NCI-H460 (cell line): Measurements from ENCODE around the gene CREG2. TPM values are rescaled to one million over a fixed set of nuclear protein-coding genes. Genes with fewer than 3 reads are reported as not detected.
"Not testable (repeated sequence)": the region's sequence is repeated elsewhere in the genome, so short reads cannot be mapped to it uniquely, and the experiment has no call there.

Source experiments
- DNase-seq: peaks from one replicate; pipeline ENCODE4 v3.0.0-alpha.2; 2016; ENCODE audit warnings: low read depth; ENCODE audit errors: extremely low read depth
- total RNA-seq: library from RNA; depleted of rRNA; stranded (reverse); fragments of >200 nt; shearing (Covaris generic); gene quantifications from 2 replicates; pipeline ENCODE4 v1.2.3, GENCODE V29; 2014

Gene CREG2
- total RNA-seq, 1 experiment from 2014 or later, result 0.10 TPM

- DNase-seq, result no peak
Measured at GRCh38 chr2:101349893-101350662, 37.2 kb downstream of the CREG2 start.

GRCh38 chr2:101348883-101349282 lies 38.4 kb downstream of the CREG2 start:
- DNase-seq, result no peak

GRCh38 chr2:101346909-101347308 lies 40.4 kb downstream of the CREG2 start:
- no peak for DNase-seq

- no peak for DNase-seq
Measured at GRCh38 chr2:101344137-101344536, 43.2 kb downstream of the CREG2 start.

GRCh38 chr2:101342625-101343008 lies 44.7 kb downstream of the CREG2 start:
- no peak for DNase-seq

- DNase-seq, result peak; percentile 66
Measured at GRCh38 chr2:101341901-101342624, 45.2 kb downstream of the CREG2 start.

- DNase-seq, result no peak
Measured at GRCh38 chr2:101341421-101341820, 45.9 kb downstream of the CREG2 start.

- no peak for DNase-seq
Measured at GRCh38 chr2:101340141-101340551, 47.2 kb downstream of the CREG2 start.

- no peak for DNase-seq
Measured at GRCh38 chr2:101339266-101339880, 47.9 kb downstream of the CREG2 start.

- no peak for DNase-seq
Measured at GRCh38 chr2:101337877-101338276, 49.4 kb downstream of the CREG2 start.

GRCh38 chr2:101332885-101333766 lies 54.2 kb downstream of the CREG2 start:
- DNase-seq, result no peak

GRCh38 chr2:101331202-101331601 lies 56.1 kb downstream of the CREG2 start:
- no peak for DNase-seq

GRCh38 chr2:101330253-101330933 lies 56.9 kb downstream of the CREG2 start:
- DNase-seq, result no peak

- no peak for DNase-seq
Measured at GRCh38 chr2:101329026-101329425, 58.3 kb downstream of the CREG2 start.

GRCh38 chr2:101328474-101329007 lies 58.8 kb downstream of the CREG2 start:
- no peak for DNase-seq

GRCh38 chr2:101327863-101328394 lies 59.4 kb downstream of the CREG2 start:
- DNase-seq, result no peak

- no peak for DNase-seq
Measured at GRCh38 chr2:101325425-101325824, 61.9 kb downstream of the CREG2 start.

GRCh38 chr2:101316568-101316967 lies 70.7 kb downstream of the CREG2 start:
- DNase-seq, result not testable (repeated sequence)

GRCh38 chr2:101311696-101312017 lies 75.6 kb downstream of the CREG2 start:
- no peak for DNase-seq
